Ramos (cell line): ENCODE measurements around the gene VILL.

Source experiments
- in situ Hi-C: fragments of 300-500 bp; cut with MboI; formaldehyde crosslinking; loops from one replicate; pipeline ENCODE4 v1.14.3; 2022; ENCODE audit warnings: low sequenced_read_pairs; ENCODE audit not compliant: unreplicated experiment

Gene VILL

DNA sequence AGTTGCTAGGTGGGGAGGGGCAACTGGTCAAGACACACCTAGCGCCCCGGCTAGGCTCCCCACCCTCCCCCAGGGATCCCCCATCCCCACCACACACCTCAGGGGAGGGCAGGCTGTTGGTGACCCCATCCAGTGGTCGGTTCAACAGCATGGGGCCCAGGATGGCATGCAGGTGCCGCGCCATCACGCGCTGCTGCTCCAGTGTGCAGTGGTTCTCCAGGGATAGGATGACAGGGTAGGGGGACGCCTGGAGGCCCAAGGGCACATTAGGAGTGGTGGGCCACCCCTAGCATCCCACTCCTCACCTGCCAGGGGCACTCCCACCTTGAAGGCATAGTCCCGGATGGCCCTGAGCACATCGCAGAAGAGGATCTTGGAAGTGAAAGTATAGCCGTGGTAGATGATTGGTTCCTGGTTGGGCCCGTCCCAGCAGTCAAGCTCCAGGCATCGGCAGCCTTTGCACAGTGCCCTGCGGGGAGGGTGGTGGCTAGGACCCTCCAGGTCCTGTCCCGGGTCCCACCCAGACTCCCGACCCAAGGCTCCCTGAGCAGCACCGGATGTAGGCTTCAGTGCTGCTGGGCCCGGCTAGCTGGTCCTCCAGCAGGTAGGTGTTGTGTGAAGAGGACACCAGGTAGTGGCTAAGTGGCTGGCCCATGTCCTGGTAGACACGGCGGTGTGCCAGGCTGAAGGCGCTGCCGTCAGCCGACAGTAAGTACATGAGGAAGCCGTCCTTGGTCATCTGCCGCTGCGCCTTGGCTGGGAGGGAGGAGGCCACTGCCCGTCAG lies 19.4 kb downstream of the VILL start:
- in situ Hi-C loops = no loop called here

DNA sequence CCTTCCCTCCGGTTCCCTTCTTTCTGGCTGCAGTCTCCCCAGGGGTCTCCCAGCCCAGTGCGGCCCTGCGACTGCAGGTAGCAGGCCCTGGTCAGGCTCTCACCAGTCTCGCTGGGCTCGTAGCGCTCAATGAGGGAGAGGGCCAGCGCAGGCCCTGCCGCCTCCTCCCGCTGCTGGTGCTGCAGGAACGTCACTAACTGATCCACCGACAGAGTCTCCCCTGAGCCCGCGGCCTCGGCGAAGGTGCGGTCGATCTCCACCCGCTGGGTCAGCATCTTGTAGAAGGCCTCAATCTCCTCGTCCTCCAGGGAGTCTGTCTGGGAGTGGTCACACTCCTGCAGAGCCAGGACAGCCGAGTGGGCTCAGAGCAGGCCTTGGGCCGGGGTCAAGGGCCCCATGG lies 20.5 kb downstream of the VILL start:
- in situ Hi-C loops = no loop called here

DNA sequence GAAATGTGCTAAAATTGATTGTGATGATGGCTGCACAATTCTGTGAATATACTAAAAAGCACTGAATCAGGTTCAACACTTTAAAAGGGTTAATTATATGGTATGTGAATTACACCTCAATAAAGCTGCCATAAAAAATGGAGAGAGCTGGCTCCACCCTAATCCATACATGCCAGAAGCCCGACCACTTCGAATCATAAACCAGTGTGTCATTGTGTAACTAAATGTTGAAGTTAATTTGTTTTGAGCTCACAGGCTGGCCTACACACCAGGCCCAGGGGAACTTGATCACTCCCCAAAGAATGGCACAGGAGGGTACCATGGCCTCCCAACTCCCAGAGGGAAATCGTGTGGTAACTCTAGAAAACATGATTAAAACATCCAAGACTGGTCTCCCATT lies 24.9 kb downstream of the VILL start:
- in situ Hi-C loops = no loop called here

DNA sequence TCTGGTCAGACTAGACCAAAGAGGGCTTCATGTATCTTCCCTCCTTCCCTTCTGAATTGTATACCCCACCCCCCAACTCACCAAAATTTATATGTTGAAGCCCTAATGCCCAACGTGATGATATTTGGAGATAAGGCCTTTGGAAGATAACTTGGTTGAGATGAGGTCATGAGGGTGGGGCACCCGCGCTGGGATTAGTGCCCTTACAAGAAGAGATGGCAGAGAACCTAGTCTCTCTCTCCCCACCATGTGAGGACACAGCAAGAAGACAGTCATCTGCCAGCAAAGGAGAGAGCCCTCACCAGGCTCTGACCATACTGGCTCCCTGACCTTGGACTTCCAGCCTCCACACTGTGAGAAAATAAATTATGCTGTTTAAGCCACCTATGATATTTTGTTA lies 25.4 kb downstream of the VILL start:
- in situ Hi-C loops = no loop called here

DNA sequence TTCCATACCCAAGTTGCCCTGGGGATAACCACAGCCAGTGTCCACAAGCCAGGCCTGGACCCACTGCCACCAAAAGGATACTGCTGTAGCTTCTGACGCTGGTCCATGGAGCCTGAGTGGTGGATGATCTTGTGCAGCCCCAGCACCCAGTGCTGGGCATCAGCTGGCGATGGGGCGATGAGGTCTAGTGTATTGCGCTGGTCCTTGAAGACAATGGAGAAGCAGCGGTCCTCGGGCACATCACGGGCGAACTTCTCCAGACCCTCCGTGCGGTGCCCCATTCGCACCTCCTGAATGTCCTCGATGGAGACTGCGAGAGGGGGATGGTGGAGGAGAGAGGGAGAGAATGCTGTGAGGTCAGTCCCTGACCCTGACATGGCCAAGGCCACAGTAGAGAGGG lies 25.8 kb downstream of the VILL start:
- in situ Hi-C loops = no loop called here

DNA sequence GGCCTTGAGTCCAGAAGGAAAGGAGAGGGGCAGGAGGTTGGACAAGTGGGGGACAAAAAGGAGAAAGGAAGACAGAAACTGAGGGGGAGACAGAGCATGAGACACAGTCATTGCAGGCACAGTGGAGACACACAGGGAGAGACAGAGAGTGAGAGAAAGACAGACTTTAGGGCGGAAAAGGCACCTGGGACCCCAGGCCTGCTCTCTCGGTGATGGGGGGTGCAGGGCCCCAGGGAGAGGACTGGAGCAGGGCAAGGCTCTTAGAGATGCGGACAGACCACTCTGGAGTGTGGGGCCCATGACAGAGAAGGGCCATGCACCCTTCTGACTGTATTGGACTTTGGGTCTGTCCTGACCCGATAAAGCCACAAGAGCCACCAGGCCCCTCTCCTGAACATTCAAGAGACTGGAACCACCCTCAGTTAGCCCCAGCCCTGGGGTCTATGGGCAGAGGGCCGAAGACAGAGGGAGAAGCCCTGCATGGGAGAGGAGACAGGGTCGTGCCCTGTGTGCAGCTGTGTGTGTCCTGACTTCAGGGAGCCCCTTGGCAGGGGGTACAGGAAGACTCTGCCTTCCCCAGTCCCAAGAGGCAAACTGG lies 26.4 kb downstream of the VILL start:
- in situ Hi-C loops = no loop called here

DNA sequence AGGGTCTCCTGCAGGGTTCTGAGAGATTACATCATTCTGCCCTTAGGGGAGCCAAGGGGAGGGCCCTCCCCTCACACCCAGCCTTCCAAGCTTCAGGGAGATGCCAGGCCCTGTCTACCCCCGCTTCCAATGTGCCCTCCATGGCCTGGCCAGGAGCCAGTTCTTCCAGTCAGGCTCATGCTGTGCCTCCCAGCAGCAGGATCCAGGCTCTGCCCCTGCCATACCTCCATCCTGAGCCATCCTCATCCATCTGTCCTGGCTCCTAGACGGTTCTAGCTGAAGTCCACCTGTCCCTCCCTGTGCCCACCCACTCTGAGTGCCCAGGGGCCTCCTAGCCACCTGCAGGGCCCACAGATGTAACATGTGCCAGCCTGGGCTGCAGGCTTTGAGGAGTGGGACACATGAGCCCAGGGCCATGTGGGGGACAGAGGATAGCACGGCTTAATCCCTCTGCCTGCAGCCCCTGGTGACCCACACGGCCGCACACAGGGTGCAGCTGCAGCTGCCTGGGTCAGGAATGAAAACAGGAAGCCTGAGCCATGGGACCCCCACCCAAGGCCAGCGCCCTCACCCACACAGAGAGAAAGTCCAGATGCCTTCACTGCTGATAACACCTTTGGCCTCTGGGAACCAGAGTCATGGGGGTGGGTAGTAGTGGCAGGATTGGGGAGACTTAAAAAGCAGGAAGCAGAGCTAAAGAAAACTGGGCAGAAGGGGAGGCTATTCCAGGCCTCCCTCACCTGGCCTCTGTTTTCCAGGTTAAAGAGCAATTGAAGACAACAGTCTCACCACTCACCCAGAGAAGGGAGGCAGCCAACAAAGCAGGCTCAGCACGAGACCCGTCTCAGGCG lies 27.1 kb downstream of the VILL start:
- in situ Hi-C loops = no loop called here

DNA sequence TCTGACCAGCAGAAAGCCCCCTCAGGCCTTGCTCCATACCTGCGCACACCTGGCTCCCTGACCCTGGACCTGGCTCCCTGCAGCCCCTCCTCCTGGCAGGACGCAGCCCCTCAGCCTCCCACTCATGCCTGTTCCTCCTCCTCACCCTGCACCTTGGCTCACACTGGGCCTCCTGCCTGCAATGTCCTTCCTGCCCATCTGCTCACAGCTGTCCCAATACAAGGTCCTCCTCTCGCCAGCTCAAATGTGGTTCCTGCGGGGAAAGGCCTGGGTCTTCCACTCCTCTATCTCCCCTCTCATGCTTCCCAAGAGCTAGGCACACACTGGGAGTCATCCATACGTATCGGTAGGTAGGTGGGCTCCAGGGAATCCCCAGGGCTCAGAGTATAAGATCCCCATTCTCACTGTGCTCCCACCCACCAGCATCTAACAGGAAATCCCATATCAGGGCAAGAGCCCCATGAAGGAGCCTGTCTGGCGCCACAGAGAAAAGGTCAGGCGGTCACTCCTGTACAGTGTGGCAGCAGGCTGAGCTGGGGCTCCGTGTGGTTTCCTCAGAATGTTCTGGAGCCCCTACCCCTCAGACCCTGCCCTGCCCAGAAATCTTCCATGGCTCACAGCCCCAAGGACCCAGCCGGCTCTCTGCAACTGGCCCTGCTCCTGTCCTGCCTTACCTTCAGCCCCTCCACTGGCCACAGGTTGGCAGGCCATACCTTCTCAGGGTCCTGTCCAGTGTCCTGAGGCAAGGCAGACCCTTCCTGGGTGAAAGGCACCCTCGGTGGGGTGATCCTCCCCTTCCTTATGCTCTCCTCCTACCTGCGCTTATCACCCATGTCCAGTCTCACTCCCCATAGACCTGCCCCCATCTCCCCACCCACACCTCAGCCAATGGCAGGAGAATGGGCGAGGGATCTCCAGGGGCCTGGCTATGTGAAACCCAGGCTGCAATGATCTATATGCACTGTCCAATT lies 28.0 kb downstream of the VILL start:
- in situ Hi-C loops = no loop called here

DNA sequence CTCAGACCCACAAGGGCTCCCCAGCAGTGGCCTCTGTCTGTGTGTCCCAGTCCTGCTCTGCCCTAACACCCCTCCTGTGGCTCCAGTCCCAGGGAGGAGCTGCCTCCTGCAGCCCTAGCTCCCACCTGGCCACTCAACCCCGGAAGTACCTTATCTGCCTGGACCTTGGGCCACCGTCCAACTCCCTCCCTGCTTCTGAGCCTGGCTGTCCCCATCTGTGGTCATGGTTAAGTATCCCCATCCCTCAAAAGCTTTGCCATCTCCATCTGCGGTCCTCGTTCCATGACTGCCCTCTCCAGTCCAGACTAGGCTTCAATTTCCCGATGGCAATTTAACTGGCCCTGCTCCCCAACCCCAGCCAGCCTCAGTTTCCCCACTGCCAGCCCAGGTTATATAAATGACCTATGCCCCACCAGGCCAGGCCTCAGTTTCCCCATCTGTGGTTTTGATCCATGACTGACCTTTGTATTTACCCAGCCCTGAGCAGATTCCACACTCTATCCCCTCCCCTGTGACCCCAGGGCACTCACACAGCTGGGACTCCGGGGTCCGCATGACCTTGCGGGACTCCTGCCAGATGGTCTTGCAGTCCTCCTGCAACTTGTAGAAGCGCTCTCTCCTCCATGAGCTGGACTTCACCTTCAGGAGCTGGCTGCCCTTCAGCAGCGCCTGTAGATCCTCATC lies 29.2 kb downstream of the VILL start:
- in situ Hi-C loops = no loop called here

DNA sequence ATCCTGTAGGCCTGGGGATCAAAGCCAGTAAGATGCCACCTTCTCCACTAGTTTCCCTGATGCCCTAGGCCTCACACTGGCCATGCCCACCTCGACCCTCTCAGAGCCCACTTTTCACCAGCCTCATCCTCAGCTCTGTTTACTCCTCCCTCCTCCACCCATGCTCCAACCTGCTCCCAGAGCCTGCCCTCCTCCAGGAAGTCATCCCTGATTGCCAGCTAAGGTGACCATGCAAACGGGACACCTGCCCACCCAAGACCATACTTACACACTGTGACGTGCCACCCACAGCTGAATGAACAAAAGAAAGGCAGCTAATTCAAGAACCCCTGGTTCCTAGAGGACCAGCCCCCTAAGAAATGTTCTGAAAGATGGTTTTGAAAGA lies 29.7 kb downstream of the VILL start:
- in situ Hi-C loops = no loop called here

DNA sequence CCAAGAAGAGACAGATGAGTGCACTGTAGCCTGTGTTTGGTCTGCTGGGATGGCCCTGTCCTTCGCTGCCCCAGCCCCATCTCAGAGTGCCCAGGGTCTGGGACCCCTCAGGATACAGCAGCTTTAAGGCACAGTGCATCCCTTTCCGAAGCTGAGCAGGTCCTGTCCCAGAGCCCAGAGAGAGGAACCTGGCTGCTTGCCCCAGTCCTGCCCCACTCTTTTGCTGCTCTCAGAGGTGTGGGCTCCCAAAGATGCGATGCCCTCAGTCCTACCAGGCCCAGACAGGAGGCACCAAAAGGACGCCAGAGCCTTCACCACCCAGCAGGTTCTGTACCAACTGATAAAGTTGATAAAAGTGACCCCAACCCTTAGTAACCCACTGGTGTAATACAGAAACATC lies 30.6 kb downstream of the VILL start:
- in situ Hi-C loops = no loop called here

DNA sequence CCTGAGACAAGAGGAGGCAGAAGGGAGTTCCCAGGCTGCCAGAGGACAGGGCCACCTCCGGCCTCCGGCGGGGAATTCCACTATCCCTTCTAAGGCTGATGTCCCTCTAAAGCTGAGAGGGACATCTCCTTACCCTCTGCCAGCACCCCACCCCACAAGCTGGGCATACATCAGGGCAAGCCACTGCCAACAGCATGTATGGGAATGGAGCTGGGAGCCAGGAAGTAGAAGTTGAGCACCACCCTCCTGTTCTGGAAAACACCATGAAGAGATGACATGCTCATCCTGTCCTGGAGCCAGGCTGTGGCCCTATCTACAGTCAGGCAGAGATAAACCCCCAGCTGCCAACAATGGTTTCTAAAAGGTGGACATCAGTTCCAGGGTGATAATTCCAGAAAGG lies 31.7 kb downstream of the VILL start:
- in situ Hi-C loops = no loop called here

DNA sequence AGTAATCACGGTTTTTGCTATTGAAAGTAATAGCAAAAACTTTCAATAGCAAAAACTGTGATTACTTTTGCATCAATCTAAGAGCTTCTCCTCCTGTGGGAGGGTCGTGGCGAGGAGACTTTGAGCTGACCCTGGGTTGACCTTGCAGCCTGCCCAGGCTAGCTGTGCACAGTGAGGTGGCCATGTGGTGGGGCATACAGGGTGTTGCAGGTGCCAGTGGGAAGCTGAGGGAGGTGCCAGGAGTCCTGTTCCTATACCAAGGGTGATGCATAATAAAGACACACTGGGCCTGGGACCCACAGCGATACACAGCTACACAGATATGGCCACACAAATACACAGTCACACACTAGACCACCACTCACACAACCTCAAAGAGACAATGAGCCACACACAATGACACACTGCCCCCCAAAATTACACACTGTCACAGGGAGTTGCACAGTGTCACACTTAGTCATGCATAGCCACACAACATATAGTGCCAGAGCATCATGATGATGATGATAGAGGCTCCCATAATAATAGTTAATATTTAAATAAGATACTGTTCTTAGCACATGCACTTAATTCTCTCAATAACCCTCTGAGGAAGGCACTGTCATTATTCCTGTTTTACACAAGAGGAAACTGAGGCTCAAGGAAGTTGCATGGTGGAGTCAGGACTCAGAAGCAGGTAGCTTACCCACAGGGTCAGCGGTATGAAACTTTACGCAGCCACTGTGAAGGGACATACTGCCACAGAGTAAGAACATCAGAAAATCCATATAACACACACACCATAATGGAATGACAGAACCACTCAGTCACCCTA lies 32.5 kb downstream of the VILL start:
- in situ Hi-C loops = no loop called here

DNA sequence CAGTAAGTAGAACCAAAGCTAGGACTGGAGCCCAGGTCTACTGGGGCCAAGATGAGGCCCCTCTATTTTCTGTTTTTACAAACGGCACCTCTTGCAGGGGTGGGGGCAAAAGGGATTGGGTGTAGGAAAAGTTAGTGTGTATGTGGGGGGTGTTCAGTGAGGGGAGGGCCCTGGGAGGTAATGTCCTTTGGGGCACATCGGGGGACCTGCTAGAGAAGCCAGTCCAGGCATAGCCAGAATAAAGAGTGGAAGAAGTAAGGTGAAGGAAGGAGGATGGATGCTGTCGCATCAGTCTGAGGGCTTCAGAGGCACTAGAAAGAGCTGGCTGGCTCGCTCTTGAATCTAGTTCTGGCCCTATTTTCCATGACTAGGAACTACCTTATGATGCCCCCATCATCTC lies 36.3 kb downstream of the VILL start:
- in situ Hi-C loops = no loop called here

DNA sequence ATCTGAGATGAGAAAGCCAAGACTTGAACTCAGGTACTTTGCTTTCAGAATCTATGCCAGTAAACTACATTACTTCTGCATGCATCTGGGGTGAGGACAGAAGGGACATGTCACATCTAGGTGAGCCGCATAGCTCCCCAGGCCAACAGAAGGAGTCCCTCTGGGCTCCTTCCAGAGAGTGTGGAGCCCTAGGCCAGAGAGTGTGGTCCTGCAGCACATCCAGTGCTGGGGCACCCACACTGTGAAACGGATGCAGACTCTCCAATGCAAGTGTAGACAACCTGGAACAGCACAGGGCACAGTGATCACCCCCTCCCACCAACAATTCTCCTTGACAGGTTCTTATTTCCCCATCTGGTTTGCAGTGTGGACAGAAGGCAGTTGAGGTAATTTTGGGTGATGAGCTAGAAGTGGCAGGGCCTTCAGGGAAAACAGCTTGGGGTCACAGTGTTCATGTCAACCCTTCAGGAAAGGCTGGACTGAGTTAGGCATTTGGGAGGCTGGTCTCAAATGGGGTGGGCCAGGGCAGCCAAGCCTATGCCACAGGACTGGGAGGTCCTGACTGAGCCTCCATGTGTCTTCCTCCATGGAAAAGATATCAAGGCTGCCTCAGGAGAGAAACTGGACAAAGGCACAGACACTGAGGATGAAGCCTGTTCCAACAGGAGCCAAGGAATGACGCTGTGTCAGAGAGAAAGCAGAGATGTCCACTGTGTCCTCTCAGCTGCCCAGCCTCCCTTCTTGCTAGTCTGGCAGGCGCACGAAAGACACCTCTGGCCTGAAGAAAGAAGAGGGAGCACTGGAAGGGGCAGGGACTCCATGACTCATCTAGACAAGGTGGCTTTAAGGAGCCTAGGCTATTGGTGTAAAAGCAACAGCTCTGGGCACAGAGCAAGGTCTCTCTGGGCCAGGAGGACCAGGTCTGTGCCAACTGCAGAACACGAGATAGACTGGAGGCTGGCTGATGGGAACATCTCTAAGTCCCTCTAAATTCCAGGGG lies 37.2 kb downstream of the VILL start:
- in situ Hi-C loops = no loop called here

DNA sequence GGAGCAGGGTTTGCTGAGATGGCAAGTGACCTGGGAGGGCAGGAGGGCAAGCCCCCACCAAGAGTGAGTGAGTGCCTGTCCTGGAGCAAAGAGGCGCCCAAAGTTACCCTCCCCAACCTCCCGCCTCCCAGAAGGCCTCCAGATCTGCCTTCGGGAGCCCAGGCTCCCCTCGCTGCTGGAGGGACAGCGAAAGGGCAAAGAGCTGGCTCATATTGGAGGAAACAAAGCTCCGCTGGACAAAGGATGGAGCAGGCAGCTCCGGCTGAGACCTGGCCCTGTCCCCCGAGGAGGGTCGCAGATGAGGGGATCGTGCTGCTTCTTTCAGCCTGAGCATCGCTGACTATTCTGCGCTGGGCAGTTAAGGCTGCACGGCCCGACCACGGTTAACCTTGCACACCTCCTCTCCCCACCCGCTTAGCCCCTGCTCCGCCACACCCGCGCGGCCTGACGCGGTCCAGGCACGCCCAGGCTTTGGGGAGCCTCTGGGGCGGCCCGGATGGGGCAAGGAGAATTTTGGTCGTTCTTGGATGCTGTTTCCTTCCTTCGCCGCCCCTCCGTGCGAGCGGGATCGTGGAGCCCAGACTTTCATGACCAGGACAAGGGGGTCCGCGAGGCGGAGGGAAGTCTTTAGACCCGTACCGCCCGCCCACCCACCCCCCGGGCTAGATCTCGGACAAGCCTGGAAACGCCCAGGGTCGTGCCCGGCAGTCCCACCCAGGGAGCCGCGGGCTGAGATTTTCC lies 38.2 kb downstream of the VILL start:
- in situ Hi-C loops = no loop called here
